HG03521 (cell line): ENCODE results near the gene SKAP1.
"Not testable (repeated sequence)": the region's sequence is repeated elsewhere in the genome, so short reads cannot be mapped to it uniquely, and the experiment has no call there.

Experiments used
- ATAC-seq: cut with Tn5 transposase; IDR thresholded peaks from one replicate; pipeline ENCODE4 v1.9.1; 2021; ENCODE audit warnings: mild to moderate bottlenecking, moderate library complexity; ENCODE audit not compliant: unreplicated experiment

SKAP1 gene

GRCh38 chr17:48413613-48414405, 16.2 kb downstream of the SKAP1 start:
- ATAC-seq: no peak

- no peak for ATAC-seq
Observed at GRCh38 chr17:48412841-48413240, 17.2 kb downstream of the SKAP1 start.

- not testable (repeated sequence) for ATAC-seq
Observed at GRCh38 chr17:48410821-48411220, 19.2 kb downstream of the SKAP1 start.

- no peak for ATAC-seq
Observed at GRCh38 chr17:48409607-48410006, 20.4 kb downstream of the SKAP1 start.

DNA sequence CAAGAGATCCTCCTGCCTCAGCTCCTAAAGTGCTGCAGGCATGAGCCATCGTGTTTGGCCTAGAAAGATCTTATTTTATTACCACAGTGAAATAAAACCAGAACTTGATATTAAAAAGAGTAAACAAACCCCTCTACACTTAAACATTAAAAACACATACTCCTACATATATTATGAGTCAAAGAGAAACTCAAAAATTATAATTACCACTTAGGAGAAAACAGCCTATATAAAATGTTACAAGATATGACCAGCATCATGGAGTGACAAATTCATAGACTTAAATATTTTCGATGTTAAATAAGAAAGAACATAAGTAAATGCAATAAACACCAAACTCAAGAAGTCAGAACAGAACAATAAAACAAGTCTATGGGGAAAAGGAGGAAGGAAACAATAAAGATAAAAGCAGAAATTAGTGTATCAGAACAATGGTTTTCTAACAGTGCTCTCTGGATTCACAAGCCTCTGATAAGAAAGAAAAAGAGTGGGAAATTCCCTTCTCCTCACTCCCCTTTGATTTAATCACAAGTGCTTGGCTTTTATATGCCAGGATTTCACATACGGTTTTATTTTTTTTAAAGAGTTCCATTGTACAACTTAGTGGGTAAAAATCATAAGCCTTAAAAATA, 23.0 kb downstream of the SKAP1 start:
- ATAC-seq: no peak

GRCh38 chr17:48394821-48395220, 35.2 kb downstream of the SKAP1 start:
- no peak for ATAC-seq

DNA sequence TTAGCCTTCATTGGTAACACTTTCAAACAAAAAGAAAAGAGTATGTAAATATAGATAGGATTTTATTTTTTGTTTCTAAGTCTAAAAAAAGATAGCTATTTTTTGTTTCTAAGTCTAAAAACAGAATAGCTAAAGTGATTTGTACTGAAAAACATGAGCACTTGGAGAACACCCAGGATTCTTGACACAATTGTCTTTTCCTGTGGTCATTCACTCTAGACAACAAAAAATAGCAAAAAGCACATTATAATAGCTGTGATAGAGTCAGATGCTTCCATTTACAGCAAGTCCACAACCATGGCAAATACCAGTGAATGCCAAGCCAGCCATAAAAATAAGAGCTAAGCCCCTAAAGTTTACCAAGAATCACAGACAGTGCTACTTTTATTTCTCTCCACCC, 36.7 kb downstream of the SKAP1 start:
- no peak for ATAC-seq

GRCh38 chr17:48392857-48393256, 37.2 kb downstream of the SKAP1 start:
- no peak for ATAC-seq

- no peak for ATAC-seq
Observed at GRCh38 chr17:48391444-48391843, 38.6 kb downstream of the SKAP1 start.

GRCh38 chr17:48389903-48390302, 40.1 kb downstream of the SKAP1 start:
- no peak for ATAC-seq

DNA sequence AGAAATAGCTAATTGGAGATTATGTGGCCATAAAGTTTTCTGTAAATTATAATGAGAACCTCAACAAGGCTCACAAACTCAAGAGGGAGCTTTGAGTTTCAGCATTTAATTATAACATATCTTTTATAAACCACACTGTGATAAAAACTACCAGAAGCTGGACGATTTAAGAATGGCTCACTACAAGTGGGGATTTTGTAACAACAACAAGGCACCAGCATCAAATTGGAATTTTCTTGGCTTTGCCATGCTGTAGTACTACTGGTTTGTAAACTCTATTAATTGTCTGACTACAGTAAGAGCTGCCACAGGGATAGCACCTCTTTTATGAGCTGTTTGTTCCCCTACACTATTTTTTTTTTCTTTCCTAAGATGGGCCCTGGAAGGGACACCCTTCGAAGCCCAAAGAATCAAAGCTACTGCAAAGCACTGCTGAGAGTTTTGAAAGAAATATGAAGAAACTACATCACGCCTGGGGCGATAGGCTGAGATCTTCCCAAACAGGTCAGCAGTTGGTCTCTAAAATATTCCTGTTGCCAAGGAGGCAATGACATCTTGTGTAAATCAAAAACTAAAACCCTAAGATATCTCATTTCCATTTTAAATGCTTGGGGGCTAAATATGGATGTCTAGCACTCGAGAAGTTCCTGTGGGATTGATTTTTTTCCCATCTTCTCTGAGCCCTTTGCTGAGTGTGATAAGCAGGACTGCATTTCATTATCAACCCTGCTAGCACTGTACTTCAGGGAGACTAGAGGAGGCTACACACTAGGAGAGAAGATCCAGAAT, 40.9 kb downstream of the SKAP1 start:
- ATAC-seq: no peak

- no peak for ATAC-seq
Observed at GRCh38 chr17:48386826-48387225, 43.2 kb downstream of the SKAP1 start.

- ATAC-seq: no peak
Observed at GRCh38 chr17:48385319-48385718, 44.7 kb downstream of the SKAP1 start.

GRCh38 chr17:48384164-48384563, 45.9 kb downstream of the SKAP1 start:
- ATAC-seq: no peak

DNA sequence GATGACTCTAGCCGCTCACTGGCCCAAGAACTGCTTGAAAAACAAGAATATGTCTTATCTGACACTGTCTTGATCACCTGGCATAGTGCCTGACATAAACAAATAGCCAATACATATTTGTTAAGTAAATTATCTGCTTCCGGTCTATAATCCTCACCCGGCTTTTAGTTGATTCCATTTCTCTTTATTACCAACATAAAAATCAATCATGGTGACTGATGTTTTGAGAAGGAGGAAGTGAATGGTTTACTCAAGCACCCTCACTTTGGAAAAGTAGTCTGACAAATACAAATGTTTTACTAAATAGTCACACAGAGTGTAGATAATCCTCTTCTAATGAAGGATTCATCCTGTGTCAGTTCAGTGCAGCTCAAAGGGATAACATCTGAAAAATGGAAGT, 47.0 kb downstream of the SKAP1 start:
- no peak for ATAC-seq

GRCh38 chr17:48378708-48379392, 51.2 kb downstream of the SKAP1 start:
- ATAC-seq: no peak

DNA sequence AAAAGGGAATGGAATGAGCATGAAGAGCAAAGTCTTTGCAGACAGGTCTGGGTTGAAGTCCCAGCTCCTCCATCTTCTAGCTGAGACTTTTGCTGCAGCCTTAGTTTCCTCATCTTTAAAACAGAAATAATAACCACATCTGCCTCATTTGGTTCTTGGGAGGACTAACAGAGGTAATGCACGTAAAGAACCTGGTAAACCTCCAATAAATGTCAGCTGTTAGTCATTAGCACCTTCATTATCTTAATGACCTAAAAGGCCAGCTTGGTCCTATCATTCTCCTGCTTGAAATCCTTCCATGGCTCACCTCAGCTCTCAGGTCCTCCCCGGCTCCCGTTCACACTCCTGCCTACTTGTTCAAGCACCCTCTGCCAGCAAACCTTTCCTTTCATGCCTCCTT, 51.8 kb downstream of the SKAP1 start:
- ATAC-seq: no peak

DNA sequence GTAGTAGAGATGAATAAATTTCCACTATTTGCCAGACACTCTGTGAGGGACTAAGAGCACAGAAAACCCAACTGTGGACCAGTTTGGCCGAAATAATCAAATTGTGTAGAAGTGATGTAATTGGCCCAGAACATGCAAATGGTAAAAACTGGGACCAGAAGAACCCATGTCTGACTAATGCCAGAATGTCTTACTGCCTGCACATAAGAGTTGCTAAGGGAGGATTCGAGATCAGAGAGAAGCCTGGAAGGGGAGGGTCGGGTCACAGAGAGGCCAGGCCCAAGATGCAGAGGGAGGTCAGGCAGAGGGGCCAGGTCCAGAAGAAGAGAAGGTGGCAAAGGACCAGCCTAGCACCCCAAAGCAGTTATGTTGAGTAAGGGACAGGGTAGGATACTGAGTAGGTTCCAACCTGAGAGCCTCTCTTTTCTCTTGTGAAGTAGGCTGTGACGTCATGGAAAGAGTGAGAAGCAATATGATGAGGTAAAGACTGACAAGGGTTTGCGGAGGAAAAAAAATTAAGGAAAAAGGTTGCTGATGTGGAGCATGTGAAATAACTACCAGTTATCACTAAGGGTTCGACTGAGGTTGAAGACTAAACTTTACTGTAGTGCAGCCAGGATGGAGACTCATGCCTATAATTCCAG, 53.2 kb downstream of the SKAP1 start:
- ATAC-seq: no peak

DNA sequence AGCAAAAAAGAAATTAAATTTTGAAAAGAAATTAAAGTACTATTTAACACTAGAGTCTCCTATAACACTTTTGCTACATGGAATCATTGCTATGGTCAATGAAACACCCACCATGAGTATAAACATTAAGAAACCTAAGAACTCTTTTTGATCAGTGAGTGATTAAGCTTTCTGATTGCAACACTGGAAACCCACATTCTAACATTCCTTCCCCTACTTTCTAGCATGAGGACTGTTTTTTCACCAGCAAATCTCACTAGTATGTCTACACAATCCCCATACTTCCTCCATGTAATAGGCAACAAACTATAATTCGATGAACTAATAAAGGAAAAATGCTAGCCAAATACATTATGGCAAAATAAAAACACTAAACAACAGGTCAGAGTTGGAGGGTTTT, 54.7 kb downstream of the SKAP1 start:
- ATAC-seq: no peak

DNA sequence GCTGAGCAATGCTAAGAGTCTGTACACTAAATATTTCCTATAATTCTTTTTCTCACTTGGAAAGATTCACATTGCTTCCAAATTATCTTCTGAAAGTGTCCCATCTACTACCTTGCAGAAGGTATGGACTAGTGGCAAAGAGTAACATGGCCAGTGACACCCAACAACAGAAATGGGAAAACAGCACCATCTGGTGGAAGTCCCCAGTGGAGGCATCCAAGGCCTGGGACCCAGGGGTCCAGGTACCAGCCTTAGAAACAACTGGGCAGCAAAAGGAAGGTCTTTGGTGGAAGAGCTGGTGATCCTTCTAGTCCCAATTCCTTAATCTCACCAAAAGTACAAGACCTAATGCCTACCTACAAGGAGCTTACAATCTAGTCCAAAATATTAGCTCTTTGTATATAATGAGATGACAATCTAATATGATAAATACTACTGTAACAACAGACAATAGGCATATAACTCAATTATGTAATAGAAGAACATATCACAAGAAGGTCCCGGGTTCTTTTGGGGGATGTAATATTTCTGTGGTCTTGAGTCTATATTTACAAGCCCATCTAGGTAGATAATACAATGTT, 55.3 kb downstream of the SKAP1 start:
- ATAC-seq: no peak
